HT-29 (cell line): ENCODE data around the gene NAP1L5. TPM values are rescaled to one million over a fixed set of nuclear protein-coding genes. Genes with fewer than 3 reads are reported as not detected.

Source experiments
- DNase-seq: peaks from one replicate; pipeline ENCODE4 v3.0.0-alpha.2; 2015; ENCODE audit warnings: low spot score
- total RNA-seq: library from RNA; depleted of rRNA; stranded (reverse); fragments of >200 nt; shearing (Covaris generic); gene quantifications from 2 replicates; pipeline ENCODE4 v1.2.3, GENCODE V29; 2014

The NAP1L5 gene
- total RNA-seq, 1 experiment from 2014 or later = 1.8 TPM

GRCh38 chr4:88722828-88723227, 25.2 kb upstream of the NAP1L5 start:
- no peak for DNase-seq

DNA sequence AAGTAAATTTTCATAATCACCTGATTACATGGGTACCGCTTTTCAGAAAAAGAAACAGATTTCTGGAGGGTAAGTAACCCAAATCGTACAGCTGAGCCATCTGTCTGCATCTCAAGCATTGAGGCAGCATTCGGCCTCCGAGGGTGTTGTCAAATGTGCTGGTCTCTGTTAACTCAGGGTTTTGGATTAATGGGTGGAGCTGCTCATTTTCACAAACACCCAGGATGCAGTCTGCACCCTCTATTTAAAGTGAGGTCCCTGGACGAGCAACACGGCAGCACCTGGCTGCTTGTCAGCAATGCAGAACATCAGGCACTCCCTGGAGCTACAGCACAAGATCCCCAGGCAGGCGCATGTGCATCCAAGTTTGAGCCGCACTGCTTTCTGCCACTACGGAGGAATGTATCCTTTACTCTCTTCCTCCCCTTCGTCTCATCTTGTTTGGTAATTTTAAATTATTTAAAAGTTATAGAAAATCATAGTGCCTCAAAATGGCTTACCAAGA, 24.7 kb upstream of the NAP1L5 start:
- DNase-seq = no peak

DNA sequence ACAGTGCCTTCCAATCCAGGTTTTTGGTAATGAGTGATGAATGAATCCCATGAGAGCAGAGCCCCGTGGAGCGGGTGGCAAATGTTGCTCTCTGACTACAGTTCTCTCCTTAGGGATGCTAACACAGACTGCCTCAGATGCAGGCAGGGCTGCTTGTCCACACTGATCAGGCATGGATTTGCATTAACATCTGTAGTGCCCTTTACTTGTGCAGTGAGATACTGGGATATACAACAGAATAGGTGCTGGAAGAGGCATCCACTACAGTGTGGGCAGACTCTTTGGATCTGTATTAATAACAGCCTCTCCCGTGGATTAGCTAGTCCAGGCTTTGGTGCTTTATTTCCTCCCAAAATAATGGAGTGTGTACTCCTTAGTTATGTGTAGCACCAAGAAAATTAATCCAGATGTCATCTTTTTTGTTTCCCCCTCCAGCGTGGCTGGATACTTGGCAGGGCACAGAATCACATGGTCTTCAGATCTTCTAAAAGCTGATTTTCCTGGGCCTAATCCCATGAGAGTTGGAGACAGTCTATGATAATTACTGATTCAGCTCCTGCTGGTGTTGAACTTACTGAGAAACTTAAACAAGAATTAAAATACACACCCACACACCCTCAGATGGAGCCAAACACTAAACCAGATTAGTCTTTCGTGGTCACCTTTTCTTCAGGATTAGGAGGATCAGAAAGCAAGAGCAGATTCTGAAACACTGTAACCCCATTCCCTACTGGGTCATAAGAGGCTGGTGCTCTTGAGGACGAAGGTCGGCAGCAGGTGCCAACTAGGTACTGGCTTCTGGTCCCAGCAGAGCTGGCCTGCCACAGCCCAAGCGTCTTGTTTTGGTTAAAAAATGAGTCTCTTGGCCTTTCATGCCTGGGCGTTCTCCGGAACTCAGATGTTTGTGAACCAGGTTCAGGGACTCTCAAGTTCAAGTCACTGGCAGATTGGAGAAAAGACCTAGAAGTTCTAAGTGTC, 23.1 kb upstream of the NAP1L5 start:
- DNase-seq = no peak

DNA sequence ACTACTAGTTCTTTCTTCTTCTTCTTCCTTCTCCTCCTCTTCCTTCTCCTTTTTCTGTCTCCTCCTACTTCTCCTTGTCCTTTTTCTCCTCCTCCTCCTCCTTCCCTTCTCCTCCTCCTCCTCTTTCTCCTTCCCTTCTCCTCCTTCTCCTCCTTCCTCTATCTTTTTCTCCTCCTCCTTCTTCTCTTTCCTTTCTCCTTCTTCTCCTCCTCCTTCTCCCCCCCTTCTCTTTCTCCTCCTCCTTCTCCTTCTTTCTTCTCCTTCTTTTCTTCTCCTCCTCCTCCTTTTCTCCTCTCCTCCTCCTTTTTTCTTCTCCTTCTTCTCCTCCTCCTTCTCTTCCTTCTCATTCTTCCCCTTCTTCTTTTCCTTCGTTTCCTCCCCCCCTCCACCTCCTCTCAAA, 21.8 kb upstream of the NAP1L5 start:
- no peak for DNase-seq

DNA sequence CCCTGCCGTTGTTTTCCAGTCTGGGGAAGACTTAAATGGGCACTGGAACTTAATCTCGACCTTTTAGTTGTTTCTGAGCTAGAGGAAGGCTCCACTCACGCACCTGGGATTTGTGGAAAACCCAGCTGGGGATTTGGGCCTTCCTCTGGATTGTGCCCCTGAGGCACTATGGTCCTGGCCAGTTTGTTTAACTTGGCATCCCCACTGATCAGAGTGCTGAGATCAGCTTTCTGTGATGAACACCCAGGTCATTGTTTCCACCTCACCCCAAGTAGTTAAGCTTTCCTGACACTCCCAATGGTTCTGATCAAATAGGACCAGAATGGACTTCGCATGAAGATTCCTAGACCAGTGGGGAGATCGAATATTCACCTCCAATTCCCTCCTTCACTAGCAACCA, 20.5 kb upstream of the NAP1L5 start:
- no peak for DNase-seq

- no peak for DNase-seq
Observed at GRCh38 chr4:88713782-88714181, 16.2 kb upstream of the NAP1L5 start.

DNA sequence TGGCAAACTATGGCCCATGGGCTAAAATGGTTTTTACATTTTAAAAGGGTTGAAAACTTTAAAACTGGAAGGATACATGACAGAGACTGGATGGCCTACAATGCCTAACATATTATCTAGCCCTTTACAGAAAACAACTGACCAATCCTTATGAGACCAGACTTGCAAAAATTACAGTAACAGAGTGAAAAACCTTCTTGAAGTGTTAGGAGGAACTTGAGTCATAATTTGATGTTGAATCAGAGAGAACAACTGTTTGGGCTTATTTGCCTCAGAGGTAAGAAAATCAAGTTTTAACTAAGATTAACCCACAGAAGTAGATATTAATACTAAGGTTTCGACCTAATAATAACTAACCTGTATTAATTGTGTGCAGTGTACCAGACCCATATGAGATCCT, 12.4 kb upstream of the NAP1L5 start:
- no peak for DNase-seq

DNA sequence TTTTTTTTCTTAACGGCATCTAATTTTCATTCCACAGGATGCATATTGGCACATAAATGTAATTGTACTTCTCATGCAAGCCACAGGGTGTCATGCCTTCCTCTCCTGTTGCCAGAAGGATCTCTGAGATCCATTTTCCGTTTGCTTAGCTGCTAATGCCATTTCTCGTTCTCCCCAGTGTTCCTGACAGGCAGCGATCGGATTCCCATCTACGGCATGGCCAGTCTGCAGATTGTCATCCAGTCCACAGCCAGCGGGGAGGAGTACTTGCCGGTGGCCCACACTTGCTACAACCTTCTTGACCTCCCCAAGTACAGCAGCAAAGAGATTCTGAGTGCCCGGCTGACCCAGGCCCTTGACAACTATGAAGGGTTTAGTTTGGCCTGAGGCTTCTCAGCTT, 8.9 kb upstream of the NAP1L5 start:
- peak; percentile 58 for DNase-seq

- no peak for DNase-seq
Observed at GRCh38 chr4:88705805-88706492, 8.3 kb upstream of the NAP1L5 start.

- no peak for DNase-seq
Observed at GRCh38 chr4:88705223-88705622, 7.6 kb upstream of the NAP1L5 start.

GRCh38 chr4:88702782-88703181, 5.2 kb upstream of the NAP1L5 start:
- DNase-seq = no peak

DNA sequence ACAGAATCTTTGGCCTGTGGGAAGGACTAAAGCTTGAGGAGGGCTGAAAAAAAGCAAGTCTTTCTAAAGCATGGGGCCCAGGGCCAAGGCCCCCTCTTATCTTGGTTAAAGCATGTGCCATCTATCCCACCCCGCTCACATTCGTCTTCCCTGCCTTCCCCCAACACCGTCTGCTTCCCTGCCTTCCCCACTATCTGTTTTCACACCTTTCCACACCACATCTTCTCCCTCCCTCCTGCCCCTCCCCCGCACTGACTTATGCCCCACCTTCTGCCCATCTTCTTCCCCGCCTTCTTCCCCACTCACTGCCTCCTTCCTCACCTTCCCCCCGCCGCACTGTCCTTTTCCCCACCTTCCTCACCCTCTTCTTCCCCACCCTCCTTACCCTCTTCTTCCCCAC, 890 bp upstream of the NAP1L5 start:
- no peak for DNase-seq

DNA sequence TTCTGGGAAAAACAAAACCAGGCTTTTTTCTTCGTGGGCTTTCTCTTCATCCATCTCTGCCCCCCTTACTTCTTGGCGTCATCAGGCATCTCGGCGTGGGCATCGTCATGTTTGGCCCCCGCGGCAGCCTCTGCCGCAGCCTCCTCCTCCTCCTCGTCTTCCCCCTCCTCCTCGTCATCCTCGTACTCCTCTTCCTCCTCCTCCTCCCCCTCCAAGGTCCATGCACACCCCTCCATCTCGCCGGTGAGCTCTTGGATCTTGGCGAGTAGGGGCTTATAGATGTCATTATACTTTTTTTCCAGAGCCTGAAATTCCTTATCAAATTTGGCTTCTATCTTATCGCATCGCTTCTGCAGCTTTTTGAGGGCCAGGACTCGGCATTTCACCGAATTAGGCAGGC, 488 bp downstream of the NAP1L5 start:
- DNase-seq = no peak

- no peak for DNase-seq
Observed at GRCh38 chr4:88696630-88697029, 999 bp downstream of the NAP1L5 start.

DNA sequence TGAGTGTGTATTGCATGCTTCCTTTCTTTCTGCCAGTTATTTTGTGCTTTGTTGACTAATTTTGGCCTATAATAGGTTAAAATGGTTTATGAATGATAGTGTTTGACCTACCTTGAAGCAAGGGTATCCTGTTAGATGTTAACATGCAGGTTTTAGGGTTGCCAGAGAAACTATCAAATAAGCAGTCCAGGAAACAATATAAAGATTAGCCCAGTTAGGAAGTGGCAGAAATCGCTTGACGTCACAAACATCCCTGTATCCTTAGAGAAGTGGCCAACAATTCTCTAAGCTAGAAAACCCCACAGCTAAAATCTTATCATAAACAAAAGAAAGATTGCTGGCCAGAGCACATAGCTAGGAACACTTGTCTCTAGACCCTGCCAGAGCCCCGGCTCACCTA, 3.8 kb downstream of the NAP1L5 start:
- no peak for DNase-seq

GRCh38 chr4:88690355-88690754, 7.3 kb downstream of the NAP1L5 start:
- DNase-seq = no peak

DNA sequence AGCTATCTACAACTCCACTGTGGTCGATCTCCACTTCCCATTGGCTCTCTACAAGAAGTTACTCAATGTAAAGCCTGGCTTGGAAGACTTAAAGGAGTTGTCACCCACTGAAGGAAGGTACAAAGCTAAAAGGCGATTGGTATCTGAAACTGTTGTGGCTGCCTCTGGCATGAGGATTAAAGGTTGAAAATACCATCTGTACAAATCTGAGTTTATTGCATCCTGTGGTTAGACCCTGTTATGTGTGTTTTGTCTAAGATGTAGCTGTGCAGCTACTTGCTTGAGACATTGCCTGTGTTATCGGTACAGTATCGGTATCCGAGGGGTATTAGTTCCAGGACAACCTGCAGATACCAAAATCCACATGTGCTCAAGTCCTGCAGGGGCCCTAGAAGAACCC, 16.4 kb downstream of the NAP1L5 start:
- DNase-seq = no peak

DNA sequence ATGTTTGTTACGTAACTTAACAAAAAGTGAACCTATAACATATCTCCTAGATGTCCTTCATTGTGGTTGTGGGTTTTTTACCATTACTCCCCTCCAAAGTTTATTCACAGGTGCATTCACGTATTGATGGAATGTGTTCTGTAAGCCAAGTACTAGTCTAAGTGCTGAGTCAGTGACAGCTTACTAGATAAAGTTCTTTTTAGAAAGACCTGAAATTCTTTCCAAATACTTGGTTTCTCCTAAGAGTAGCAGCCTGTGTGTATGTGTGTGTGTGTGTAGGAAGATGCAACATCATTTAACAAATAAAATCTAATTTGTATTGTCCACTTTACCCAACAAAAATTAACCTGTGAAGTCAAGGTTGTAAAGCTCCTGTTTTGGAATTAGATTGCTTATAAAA, 22.1 kb downstream of the NAP1L5 start:
- no peak for DNase-seq

GRCh38 chr4:88674979-88675378, 22.6 kb downstream of the NAP1L5 start:
- no peak for DNase-seq

GRCh38 chr4:88674565-88674964, 23.1 kb downstream of the NAP1L5 start:
- no peak for DNase-seq

DNA sequence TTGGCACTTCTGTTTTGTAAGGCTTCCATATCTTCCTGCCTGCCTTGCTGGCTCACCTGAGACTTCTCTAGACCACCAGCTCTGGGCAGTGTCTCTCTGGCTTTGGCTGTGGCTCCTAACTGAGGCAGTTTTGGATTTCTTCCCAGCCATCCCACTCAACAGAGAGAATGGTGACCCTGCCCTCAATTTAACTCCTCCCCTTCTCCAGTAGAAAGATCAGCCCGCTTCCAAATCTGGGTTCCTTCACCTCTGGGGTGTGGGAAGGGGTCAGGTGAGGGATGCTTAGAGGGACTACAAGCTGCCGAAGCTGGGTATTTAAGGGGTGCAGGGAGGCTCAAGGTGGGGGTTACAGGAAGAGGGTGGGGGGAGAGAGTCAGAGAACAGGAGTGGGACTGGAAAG, 23.7 kb downstream of the NAP1L5 start:
- DNase-seq = no peak

DNA sequence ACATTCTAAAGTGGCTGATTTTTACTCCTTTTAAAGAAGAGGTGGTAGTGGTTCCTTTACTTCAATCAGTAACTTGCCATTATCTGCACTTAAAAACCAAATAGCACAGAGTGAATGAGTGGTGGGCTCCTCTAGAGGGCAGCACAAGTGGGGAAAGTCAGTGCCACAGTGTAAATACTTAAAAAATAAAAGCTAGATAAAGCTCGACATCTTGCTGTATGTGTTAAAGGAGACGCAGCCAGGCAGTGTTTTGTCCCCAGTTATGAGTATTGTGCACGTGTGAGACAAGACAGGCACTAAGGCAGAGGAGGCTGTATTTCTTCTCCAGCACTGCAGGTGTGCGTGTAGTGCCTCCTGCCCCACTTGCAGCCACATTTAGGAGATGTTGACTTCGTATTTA, 24.6 kb downstream of the NAP1L5 start:
- peak; percentile 53 for DNase-seq

GRCh38 chr4:88661739-88662138, 35.9 kb downstream of the NAP1L5 start:
- no peak for DNase-seq
